GM23248 (cell line): ENCODE results near the gene TFCP2L1.

Source experiments
- EZH2 ChIP-seq: fragments of 200-600 bp; sonication (generic); IDR thresholded peaks from 2 replicates; pipeline ENCODE4 v1.6.1; 2018; ENCODE audit warnings: antibody characterized with exemption, mild to moderate bottlenecking; ENCODE audit not compliant: insufficient read depth, poor library complexity, severe bottlenecking
- EZH2phosphoT487 ChIP-seq: fragments of 200-600 bp; sonication (generic); IDR thresholded peaks from 2 replicates; pipeline ENCODE4 v1.6.1; 2018; ENCODE audit warnings: antibody characterized with exemption, moderate library complexity, mild to moderate bottlenecking, low read depth; ENCODE audit not compliant: insufficient read depth

DNA sequence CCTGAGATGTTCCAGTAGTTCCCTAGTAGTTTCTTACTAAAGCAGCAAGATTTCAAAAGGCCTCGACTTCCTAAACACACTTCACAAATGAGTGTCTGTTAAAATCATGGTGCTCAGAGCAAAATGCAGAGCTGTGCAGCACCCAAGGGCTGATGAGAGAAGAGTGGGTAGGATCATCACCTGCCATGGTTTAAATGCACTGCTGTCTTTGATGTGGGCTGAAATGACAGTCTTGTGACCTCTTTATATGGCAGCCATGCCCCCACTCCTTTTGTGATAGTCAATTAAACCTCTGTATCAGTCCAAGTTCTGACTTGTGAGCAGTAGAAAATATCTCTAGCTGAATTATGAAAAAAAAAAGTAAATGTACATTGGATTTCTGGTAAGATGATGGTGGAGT lies 107.1 kb downstream of the TFCP2L1 start:
- TF ChIP-seq EZH2phosphoT487: no peak
- no peak for TF ChIP-seq EZH2
